GM10847 (cell line): ENCODE results near the gene DNAL4.

Source experiments
- POLR2A ChIP-seq: IDR thresholded peaks from 2 replicates; pipeline ENCODE4 v1.6.1; 2011; ENCODE audit not compliant: insufficient read length; ENCODE audit errors: extremely low read depth

Gene DNAL4

DNA sequence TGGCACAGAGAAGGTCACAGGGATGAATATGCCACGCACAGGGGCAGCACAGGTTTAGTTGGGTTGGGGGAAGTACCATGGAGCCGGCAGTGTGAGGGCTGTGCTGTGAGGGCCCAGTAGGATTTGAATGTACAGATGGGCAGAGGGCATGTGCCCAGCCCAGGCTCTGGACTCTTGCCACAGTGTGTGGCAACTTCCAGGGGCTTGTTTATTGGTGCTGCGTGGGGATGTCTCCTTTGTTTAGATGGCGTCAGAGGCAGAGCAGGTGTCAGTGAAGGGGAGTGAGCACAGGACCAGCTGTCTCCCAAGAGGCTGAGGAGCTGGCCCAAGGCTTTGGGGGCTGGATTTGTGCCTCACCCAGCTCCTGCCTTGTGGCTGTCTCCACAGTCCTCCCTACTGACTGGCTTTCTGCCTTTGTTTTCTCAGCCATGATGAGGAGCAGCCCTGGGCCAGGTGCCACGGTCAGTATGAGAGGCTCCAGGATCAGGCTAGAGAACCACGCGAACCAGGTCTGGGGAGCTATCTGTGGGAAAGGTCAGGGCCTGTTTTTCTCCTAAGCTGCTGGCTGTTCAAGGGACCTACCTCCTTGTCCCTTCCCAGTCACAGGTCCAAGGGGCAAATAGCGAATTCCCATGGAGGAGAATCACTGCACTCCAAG lies 60.1 kb downstream of the DNAL4 start:
- TF ChIP-seq POLR2A = no peak

DNA sequence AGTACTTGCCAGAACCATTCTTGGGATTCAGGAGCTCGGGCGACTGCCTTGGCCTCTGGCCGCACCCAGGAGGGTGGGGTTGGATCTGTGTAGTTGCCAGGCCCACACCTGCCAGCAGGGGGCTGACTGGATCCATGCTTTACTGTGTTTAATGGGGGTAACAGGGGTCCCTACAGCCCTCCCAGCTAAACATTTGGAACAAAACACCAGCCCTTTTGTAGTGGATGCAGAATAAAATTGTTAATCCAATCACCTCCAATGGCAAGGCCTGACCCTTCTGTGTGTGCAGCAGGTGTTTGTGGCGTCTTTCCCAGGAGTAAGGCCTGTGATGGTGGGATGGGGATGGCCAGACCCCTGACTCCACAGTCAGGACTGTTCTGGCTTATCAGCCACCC lies 60.6 kb downstream of the DNAL4 start:
- no peak for TF ChIP-seq POLR2A

DNA sequence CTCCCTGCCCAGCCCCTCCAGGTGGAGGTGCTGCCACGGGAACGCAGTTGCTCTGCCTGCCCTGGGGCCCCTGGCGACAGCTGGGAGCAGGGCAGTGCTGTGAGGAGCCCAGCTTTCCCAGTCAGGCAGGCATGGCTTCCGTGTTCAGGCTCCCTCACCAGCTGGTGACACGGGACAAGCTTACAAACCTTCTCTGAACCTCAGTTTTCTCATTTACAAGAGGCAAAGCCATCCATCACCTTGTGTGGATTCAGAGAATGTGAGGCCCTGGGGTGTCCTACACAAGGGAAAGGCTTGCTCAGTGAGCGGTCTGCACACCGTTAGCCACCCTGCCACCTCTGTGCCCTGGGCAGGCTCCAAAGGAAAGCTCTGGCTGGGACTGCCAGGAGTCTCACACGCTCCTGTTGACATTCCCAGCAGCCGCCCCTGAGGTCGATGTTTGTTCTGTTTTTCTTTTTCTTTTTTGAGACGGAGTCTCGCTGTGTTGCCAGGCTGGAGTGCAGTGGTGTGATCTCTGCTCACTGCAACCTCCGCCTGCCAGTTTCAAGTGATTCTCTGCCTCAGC lies 61.6 kb downstream of the DNAL4 start:
- TF ChIP-seq POLR2A = no peak

DNA sequence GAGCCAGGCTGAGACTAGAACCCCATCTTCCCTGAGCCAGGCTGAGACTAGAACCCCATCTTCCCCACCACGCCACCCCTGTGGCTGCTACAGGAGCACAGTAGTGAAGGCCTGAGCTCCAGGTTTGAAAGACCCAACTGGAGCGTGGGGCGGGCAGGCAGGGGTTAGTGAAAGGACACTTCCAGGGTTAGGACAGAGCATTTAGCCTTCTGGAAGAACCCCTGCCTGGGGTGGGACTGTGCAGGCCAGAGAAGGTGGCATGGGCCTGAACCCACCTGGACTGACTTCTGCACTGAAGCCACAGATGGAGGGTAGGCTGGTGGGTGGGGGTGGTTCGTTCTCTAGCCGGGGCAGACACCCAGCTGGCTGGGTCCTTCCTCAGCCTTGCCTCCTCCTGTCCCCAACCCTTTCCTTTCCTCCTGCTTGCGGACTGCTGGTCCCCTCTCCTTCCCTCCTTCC lies 62.2 kb downstream of the DNAL4 start:
- no peak for TF ChIP-seq POLR2A

DNA sequence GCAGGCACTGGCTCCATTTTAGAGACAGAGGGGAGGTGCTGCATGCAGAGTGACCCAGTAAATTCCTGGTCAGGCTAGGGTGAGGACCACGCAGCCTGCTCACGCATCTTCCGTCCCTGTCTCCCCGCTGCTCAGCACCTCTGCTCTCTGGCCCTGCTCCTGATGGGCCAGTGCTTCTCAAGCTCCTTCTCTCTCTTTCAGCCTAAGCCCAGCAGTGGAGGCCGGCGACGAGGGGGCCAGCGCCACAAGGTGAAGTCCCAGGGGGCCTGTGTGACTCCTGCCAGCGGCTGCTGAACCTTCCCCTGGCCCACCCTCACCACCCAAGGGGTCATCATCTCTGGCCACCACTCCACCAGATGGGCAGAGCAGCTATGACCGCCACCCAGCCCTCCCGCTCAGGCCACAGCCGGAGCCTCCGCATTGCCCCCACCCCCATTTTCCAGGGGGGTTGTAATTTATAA lies 63.5 kb downstream of the DNAL4 start:
- TF ChIP-seq POLR2A = no peak

DNA sequence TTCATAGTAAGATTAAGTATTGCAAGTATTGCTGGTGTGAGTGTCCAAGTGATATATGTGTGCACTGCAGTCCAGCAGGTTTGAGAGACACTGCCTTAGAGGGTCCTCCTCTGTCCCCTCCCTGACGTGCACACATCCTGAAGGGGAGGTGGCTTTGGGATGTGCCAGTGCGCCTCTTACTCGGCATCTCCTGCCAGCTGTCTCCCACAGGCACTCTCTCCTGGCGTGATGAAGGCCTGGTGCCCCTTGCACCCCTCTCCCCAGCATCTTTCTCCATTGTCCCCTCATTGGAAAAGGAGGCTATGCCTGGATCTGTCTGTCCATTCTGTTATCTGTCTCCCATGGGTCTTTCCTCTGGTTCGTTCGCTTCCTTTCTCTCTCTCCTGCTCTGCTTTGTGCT lies 64.0 kb downstream of the DNAL4 start:
- TF ChIP-seq POLR2A = no peak

DNA sequence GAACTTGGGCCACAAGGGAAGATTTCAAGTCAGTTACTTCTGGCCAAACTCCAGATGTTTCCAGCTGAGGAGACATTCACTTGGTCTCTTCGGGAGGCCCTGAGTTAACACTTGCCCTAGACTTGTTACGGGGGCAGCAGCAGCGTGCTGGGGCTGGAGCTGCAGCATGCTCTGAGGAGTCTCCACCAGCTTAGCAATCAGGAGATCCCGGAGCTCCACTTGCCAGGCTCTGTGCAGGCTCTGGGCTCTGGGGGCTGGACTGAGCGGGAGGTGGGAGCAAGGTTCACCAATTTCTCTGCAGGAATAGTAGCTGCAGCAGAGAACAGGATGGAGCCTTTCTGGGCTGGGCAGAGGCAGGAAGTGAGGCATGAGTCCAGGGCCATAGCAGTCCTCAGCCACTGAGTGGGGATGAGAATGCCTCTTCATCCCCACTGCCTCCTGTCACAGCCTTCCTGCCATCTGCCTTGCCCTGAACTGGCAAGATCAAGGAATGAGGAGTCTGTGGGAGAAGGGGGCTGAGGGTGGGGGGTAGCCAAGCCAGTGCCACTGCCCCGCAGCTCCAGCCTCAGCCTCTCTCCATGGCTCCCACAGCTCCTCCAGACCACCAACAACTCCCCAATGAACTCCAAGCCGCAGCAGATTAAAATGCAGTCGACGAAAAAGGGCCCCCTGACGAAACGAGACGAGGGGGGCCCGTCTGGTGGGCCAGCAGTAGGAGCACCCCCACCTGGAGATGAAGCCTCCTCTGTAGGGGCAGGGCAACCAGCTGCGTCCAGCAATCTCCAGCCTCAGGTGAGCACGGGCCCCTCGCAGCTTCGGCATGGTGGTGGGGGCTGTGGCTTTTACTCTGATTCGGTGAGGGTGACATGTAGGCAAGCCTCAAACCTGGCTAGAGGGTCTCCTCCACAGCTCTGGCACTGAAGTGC lies 64.8 kb downstream of the DNAL4 start:
- no peak for TF ChIP-seq POLR2A
